ENCODE data around the gene ATCAY. TPM values are rescaled to one million over a fixed set of nuclear protein-coding genes. Genes with fewer than 3 reads are reported as not detected.
"Not testable (repeated sequence)": the region's sequence is repeated elsewhere in the genome, so short reads cannot be mapped to it uniquely, and the experiment has no call there.

ATCAY gene
- total RNA-seq, 1 donor from 2014 or later: 15.8 TPM

DNA sequence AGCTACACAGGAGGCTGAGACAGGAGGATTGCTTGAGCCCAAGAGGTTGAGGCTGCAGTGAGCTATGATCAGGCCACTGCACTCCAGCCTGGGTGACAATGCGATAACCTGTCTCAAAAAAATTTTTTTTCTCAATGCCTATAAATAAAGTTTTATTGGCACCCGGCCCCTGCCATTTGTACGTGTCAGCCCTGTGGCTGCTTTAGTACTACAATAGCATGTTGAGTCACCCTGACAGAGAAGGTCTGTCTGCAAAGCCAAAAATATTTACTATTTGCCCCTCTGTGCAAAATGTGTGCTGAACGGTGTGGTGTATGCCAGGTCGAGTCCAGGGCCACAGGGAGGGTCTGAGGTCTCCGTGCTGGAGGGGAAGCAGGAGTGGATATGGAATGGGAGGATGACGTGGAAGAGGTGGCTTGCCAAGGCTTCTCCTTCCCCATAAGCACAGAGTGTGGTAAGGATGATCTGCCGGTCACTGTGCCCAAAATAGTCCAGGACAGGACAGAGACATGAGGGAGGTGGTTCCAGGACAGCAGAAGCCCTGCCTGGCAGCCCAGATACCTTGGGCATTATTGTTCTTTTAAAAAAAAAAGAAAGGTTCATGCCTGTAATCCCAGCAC lies 62.4 kb downstream of the ATCAY start:
- peaks cover 4% of the 10 kb centered on the region for H3K27me3 Mint-ChIP-seq (ENCODE audit: insufficient read depth, low read depth)
- Histone ChIP-seq H3F3A (ENCODE audit: low read depth) (no peaks in the 10 kb centered on the region), H3K4me3 (no peak overlapping the region), H3K4me2 (no peak overlapping the region), H3K9ac (no peak overlapping the region), H3K27ac (no peak overlapping the region), H3K79me2 (ENCODE audit: low read depth) (no peaks in the 10 kb centered on the region), H4K20me1 (ENCODE audit: low read depth) (no peaks in the 10 kb centered on the region), H3K27me3 (no peaks in the 10 kb centered on the region), H3K4me1 (no peaks in the 10 kb centered on the region), H3K9me3 (ENCODE audit: low read depth) (no peaks in the 10 kb centered on the region), H2AFZ (replicated peaks) (no peak overlapping the region), H3K36me3 (no peaks in the 10 kb centered on the region)
- H3K9me3 Mint-ChIP-seq: no peaks in the 10 kb centered on the region
- H3K27ac Mint-ChIP-seq: no peak overlapping the region
- no peak for DNase-seq (ENCODE audit: low spot score)
- TF ChIP-seq EZH2 (IDR thresholded peaks at IDR 0.05) (no peak), EZH2phosphoT487 (IDR thresholded peaks at IDR 0.05) (no peak)
- TF ChIP-seq, protein P1, sequence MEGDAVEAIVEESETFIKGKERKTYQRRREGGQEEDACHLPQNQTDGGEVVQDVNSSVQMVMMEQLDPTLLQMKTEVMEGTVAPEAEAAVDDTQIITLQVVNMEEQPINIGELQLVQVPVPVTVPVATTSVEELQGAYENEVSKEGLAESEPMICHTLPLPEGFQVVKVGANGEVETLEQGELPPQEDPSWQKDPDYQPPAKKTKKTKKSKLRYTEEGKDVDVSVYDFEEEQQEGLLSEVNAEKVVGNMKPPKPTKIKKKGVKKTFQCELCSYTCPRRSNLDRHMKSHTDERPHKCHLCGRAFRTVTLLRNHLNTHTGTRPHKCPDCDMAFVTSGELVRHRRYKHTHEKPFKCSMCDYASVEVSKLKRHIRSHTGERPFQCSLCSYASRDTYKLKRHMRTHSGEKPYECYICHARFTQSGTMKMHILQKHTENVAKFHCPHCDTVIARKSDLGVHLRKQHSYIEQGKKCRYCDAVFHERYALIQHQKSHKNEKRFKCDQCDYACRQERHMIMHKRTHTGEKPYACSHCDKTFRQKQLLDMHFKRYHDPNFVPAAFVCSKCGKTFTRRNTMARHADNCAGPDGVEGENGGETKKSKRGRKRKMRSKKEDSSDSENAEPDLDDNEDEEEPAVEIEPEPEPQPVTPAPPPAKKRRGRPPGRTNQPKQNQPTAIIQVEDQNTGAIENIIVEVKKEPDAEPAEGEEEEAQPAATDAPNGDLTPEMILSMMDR (IDR thresholded peaks at IDR 0.05): no peak
- H3K36me3 Mint-ChIP-seq: no peaks in the 10 kb centered on the region
- H3K4me3 Mint-ChIP-seq: no peak overlapping the region
- no peaks in the 10 kb centered on the region for H3K4me1 Mint-ChIP-seq

DNA sequence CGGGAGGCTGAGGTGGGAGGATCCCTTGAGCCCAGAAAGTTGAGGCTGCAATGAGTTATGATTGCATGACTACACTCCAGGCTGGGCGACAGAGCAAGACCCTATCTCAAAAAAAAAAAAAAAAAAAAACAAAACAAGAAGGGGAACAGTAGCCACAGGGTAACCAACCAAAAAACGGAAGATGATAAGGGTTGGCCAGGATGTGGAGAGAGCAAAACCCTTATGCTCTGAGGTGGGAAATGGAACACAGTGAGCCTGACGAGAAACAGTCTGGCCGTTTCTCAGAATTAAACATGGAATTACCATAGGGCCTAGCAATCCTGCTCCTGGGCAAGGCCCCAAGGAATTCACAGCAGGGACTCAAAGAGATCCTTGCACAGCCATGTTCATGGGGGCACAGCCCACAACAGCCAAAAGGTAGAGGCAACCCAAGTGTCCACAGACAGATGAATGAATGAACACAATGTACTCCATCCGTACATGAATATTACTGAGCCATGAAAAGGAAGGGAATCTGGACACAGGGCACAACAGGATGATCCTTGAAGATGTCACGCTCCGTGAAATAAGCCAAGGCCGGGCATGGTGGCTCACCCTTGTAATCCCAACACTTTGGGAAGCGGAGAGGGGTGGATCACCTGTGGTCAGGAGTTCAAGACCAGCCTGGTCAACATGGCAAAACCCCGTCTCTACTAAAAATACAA lies 63.7 kb downstream of the ATCAY start:
- Mint-ChIP-seq H3K36me3 (no peaks in the 10 kb centered on the region), H3K27me3 (ENCODE audit: insufficient read depth, low read depth) (peaks cover 2% of the 10 kb centered on the region), H3K27ac (no peak overlapping the region), H3K4me1 (no peaks in the 10 kb centered on the region), H3K9me3 (no peaks in the 10 kb centered on the region), H3K4me3 (no peak overlapping the region)
- Histone ChIP-seq H3K4me2 (no peak overlapping the region), H3K79me2 (ENCODE audit: low read depth) (no peaks in the 10 kb centered on the region), H3K4me3 (no peak overlapping the region), H2AFZ (replicated peaks) (no peak overlapping the region), H3F3A (ENCODE audit: low read depth) (no peaks in the 10 kb centered on the region), H3K27ac (no peak overlapping the region), H3K4me1 (no peaks in the 10 kb centered on the region), H4K20me1 (ENCODE audit: low read depth) (no peaks in the 10 kb centered on the region), H3K9ac (no peak overlapping the region), H3K9me3 (ENCODE audit: low read depth) (no peaks in the 10 kb centered on the region), H3K36me3 (no peaks in the 10 kb centered on the region), H3K27me3 (no peaks in the 10 kb centered on the region)
- no peak for DNase-seq (ENCODE audit: low spot score)
- TF ChIP-seq EZH2 (IDR thresholded peaks at IDR 0.05) (no peak), EZH2phosphoT487 (IDR thresholded peaks at IDR 0.05) (no peak)
- TF ChIP-seq, protein P1 (IDR thresholded peaks at IDR 0.05): no peak

DNA sequence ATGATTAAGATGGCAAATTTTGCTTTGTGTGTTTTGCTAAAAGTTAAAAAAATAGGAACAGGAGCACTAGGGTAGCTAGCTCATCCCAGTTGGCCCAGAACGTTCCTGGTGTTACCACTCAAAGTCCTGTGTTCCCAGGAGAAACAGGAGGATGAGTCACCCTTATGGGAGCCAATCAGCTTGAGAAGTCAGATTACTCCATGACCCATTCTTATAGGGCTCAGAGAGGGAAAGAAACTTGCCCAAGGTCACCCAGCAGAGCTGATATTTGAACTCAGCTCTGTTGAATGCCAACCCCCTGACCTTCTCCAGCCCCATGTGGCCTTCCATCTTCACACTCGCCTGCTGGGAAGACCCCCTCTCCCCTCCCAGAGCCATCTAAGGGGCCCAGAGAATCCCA lies 65.4 kb downstream of the ATCAY start:
- Histone ChIP-seq H3K9ac (no peak overlapping the region), H3K4me2 (no peak overlapping the region), H3K27ac (no peak overlapping the region), H3K79me2 (ENCODE audit: low read depth) (no peaks in the 10 kb centered on the region), H3K4me1 (no peaks in the 10 kb centered on the region), H3F3A (ENCODE audit: low read depth) (no peaks in the 10 kb centered on the region), H3K9me3 (ENCODE audit: low read depth) (no peaks in the 10 kb centered on the region), H3K4me3 (no peak overlapping the region), H3K27me3 (no peaks in the 10 kb centered on the region), H2AFZ (replicated peaks) (no peak overlapping the region), H4K20me1 (ENCODE audit: low read depth) (no peaks in the 10 kb centered on the region), H3K36me3 (no peaks in the 10 kb centered on the region)
- TF ChIP-seq, protein P1 (IDR thresholded peaks at IDR 0.05): no peak
- TF ChIP-seq EZH2 (IDR thresholded peaks at IDR 0.05) (no peak), EZH2phosphoT487 (IDR thresholded peaks at IDR 0.05) (no peak)
- Mint-ChIP-seq H3K4me1 (no peaks in the 10 kb centered on the region), H3K4me3 (no peak overlapping the region), H3K36me3 (no peaks in the 10 kb centered on the region), H3K9me3 (no peaks in the 10 kb centered on the region), H3K27me3 (ENCODE audit: insufficient read depth, low read depth) (peaks cover 2% of the 10 kb centered on the region), H3K27ac (no peak overlapping the region)
- DNase-seq (ENCODE audit: low spot score): no peak

DNA sequence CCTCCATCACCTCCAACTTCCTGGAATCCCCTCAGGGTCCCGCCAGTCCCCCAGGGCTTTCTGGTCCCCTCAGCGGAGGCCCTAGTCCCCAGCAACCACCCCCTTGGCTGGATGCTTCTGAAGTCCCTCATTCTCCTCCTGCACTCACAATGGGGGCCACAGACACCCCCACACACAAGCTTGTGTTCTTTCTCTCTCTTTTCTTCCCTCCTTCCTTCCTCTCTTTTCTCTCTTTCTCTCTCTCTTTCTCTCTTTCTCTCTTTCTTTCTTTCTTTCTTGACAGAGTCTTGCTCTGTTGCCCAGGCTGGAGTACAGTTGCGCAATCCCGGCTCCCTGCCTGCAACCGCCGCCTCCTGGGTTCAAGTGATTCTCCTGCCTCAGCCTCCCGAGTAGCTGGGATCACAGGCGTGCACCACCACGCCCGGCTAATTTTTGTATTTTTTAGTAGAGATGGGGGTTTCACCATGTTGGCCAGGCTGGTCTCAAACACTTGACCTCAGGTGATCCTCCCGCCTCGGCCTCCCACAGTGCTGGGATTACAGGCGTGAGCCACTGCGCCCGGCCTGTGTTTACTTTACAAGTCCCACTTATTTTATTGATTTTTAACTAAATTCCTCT lies 66.9 kb downstream of the ATCAY start:
- H3K4me1 Mint-ChIP-seq; H2AFZ ChIP-seq (replicated peaks); H3F3A ChIP-seq (ENCODE audit: low read depth); H3K79me2 ChIP-seq (ENCODE audit: low read depth); H3K9me3 ChIP-seq (ENCODE audit: low read depth); DNase-seq (ENCODE audit: low spot score); H3K4me3 ChIP-seq; H3K27me3 Mint-ChIP-seq (ENCODE audit: insufficient read depth, low read depth); H3K27ac Mint-ChIP-seq; H3K27me3 ChIP-seq; H3K36me3 ChIP-seq; H3K36me3 Mint-ChIP-seq; H3K9ac ChIP-seq; H3K27ac ChIP-seq; H3K9me3 Mint-ChIP-seq; H3K4me1 ChIP-seq; H4K20me1 ChIP-seq (ENCODE audit: low read depth); H3K4me3 Mint-ChIP-seq; H3K4me2 ChIP-seq: not testable (repeated sequence)
